ENCODE results near the gene DCAF15.
"Not testable (repeated sequence)": the region's sequence is repeated elsewhere in the genome, so short reads cannot be mapped to it uniquely, and the experiment has no call there.

Gene DCAF15

GRCh38 chr19:13917888-13918406 is 34.4 kb upstream of the DCAF15 start:
- no peak overlapping the region for H3K27ac ChIP-seq (ENCODE audit: low read depth, low read length)
- H3K4me3 ChIP-seq (ENCODE audit: low read depth, low read length) = no peak overlapping the region
- no peaks in the 10 kb centered on the region for H3K27me3 ChIP-seq (ENCODE audit: control insufficient read depth, insufficient read depth, low read length)
- peaks cover 7% of the 10 kb centered on the region for H3K9me3 ChIP-seq (ENCODE audit: control insufficient read depth, insufficient read depth, low read depth, low read length)
- H3K36me3 ChIP-seq (ENCODE audit: control insufficient read depth, insufficient read depth, low read length) = peaks cover 76% of the 10 kb centered on the region
- H3K4me1 ChIP-seq (ENCODE audit: control insufficient read depth, insufficient read depth, low read length) = no peaks in the 10 kb centered on the region
- no peak overlapping the region for H3K9ac ChIP-seq (ENCODE audit: low read length)

- H3K9me3 ChIP-seq (ENCODE audit: control insufficient read depth, insufficient read depth, low read depth, low read length) = peaks cover 7% of the 10 kb centered on the region
- H3K27me3 ChIP-seq (ENCODE audit: control insufficient read depth, insufficient read depth, low read length) = no peaks in the 10 kb centered on the region
- no peak overlapping the region for H3K9ac ChIP-seq (ENCODE audit: low read length)
- no peak overlapping the region for H3K4me3 ChIP-seq (ENCODE audit: low read depth, low read length)
- no peak overlapping the region for H3K27ac ChIP-seq (ENCODE audit: low read depth, low read length)
- H3K4me1 ChIP-seq (ENCODE audit: control insufficient read depth, insufficient read depth, low read length) = no peaks in the 10 kb centered on the region
- H3K36me3 ChIP-seq (ENCODE audit: control insufficient read depth, insufficient read depth, low read length) = peaks cover 76% of the 10 kb centered on the region
These were observed 33.4 kb upstream of the DCAF15 start for GRCh38 chr19:13918726-13919411.

GRCh38 chr19:13920524-13920923 is 31.8 kb upstream of the DCAF15 start:
- Histone ChIP-seq H3K27ac (ENCODE audit: low read depth, low read length) (no peak overlapping the region), H3K36me3 (ENCODE audit: control insufficient read depth, insufficient read depth, low read length) (peaks cover 74% of the 10 kb centered on the region), H3K4me3 (ENCODE audit: low read depth, low read length) (no peak overlapping the region), H3K4me1 (ENCODE audit: control insufficient read depth, insufficient read depth, low read length) (no peaks in the 10 kb centered on the region), H3K27me3 (ENCODE audit: control insufficient read depth, insufficient read depth, low read length) (no peaks in the 10 kb centered on the region), H3K9me3 (ENCODE audit: control insufficient read depth, insufficient read depth, low read depth, low read length) (peaks cover 7% of the 10 kb centered on the region), H3K9ac (ENCODE audit: low read length) (no peak overlapping the region)

- peaks cover 70% of the 10 kb centered on the region for H3K36me3 ChIP-seq (ENCODE audit: control insufficient read depth, insufficient read depth, low read length)
These were observed 31.2 kb upstream of the DCAF15 start for GRCh38 chr19:13920940-13921747.

GRCh38 chr19:13922118-13922517 is 30.2 kb upstream of the DCAF15 start:
- not testable (repeated sequence) for H3K9me3 ChIP-seq (ENCODE audit: control insufficient read depth, insufficient read depth, low read depth, low read length)

More at GRCh38 chr19:13920940-13921747, 31.2 kb upstream of the DCAF15 start:
- no peak overlapping the region for H3K9ac ChIP-seq (ENCODE audit: low read length)
- no peaks in the 10 kb centered on the region for H3K4me1 ChIP-seq (ENCODE audit: control insufficient read depth, insufficient read depth, low read length)
- no peak overlapping the region for H3K4me3 ChIP-seq (ENCODE audit: low read depth, low read length)
- peaks cover 7% of the 10 kb centered on the region for H3K9me3 ChIP-seq (ENCODE audit: control insufficient read depth, insufficient read depth, low read depth, low read length)
- H3K27ac ChIP-seq (ENCODE audit: low read depth, low read length) = no peak overlapping the region
- H3K27me3 ChIP-seq (ENCODE audit: control insufficient read depth, insufficient read depth, low read length) = no peaks in the 10 kb centered on the region

GRCh38 chr19:13923194-13923987 is 28.9 kb upstream of the DCAF15 start:
- Histone ChIP-seq H3K9me3 (ENCODE audit: control insufficient read depth, insufficient read depth, low read depth, low read length) (peaks cover 7% of the 10 kb centered on the region), H3K9ac (ENCODE audit: low read length) (no peak overlapping the region), H3K36me3 (ENCODE audit: control insufficient read depth, insufficient read depth, low read length) (peaks cover 80% of the 10 kb centered on the region), H3K27ac (ENCODE audit: low read depth, low read length) (no peak overlapping the region), H3K4me3 (ENCODE audit: low read depth, low read length) (no peak overlapping the region), H3K4me1 (ENCODE audit: control insufficient read depth, insufficient read depth, low read length) (no peaks in the 10 kb centered on the region), H3K27me3 (ENCODE audit: control insufficient read depth, insufficient read depth, low read length) (no peaks in the 10 kb centered on the region)

More at GRCh38 chr19:13922118-13922517, 30.2 kb upstream of the DCAF15 start:
- H3K36me3 ChIP-seq (ENCODE audit: control insufficient read depth, insufficient read depth, low read length) = peaks cover 76% of the 10 kb centered on the region
- H3K27me3 ChIP-seq (ENCODE audit: control insufficient read depth, insufficient read depth, low read length); H3K9ac ChIP-seq (ENCODE audit: low read length); H3K4me1 ChIP-seq (ENCODE audit: control insufficient read depth, insufficient read depth, low read length); H3K4me3 ChIP-seq (ENCODE audit: low read depth, low read length); H3K27ac ChIP-seq (ENCODE audit: low read depth, low read length): not testable (repeated sequence)

GRCh38 chr19:13926010-13926409 is 26.3 kb upstream of the DCAF15 start:
- peaks cover 66% of the 10 kb centered on the region for H3K36me3 ChIP-seq (ENCODE audit: control insufficient read depth, insufficient read depth, low read length)
- no peak overlapping the region for H3K9ac ChIP-seq (ENCODE audit: low read length)

GRCh38 chr19:13926715-13927114 is 25.6 kb upstream of the DCAF15 start:
- Histone ChIP-seq H3K27me3 (ENCODE audit: control insufficient read depth, insufficient read depth, low read length) (no peaks in the 10 kb centered on the region), H3K9me3 (ENCODE audit: control insufficient read depth, insufficient read depth, low read depth, low read length) (no peaks in the 10 kb centered on the region), H3K9ac (ENCODE audit: low read length) (no peak overlapping the region), H3K27ac (ENCODE audit: low read depth, low read length) (no peak overlapping the region), H3K36me3 (ENCODE audit: control insufficient read depth, insufficient read depth, low read length) (peaks cover 64% of the 10 kb centered on the region), H3K4me1 (ENCODE audit: control insufficient read depth, insufficient read depth, low read length) (no peaks in the 10 kb centered on the region), H3K4me3 (ENCODE audit: low read depth, low read length) (no peak overlapping the region)

More at GRCh38 chr19:13926010-13926409, 26.3 kb upstream of the DCAF15 start:
- Histone ChIP-seq H3K27ac (ENCODE audit: low read depth, low read length) (no peak overlapping the region), H3K4me3 (ENCODE audit: low read depth, low read length) (no peak overlapping the region), H3K27me3 (ENCODE audit: control insufficient read depth, insufficient read depth, low read length) (no peaks in the 10 kb centered on the region), H3K4me1 (ENCODE audit: control insufficient read depth, insufficient read depth, low read length) (no peaks in the 10 kb centered on the region), H3K9me3 (ENCODE audit: control insufficient read depth, insufficient read depth, low read depth, low read length) (peaks cover 2% of the 10 kb centered on the region; the same call in 1 of the 2 replicates)

- no peak overlapping the region for H3K4me3 ChIP-seq (ENCODE audit: low read depth, low read length)
- peaks cover 45% of the 10 kb centered on the region for H3K36me3 ChIP-seq (ENCODE audit: control insufficient read depth, insufficient read depth, low read length)
- H3K9me3 ChIP-seq (ENCODE audit: control insufficient read depth, insufficient read depth, low read depth, low read length) = no peaks in the 10 kb centered on the region
- no peak overlapping the region for H3K27ac ChIP-seq (ENCODE audit: low read depth, low read length)
- H3K9ac ChIP-seq (ENCODE audit: low read length) = no peak overlapping the region
- no peaks in the 10 kb centered on the region for H3K27me3 ChIP-seq (ENCODE audit: control insufficient read depth, insufficient read depth, low read length)
- peaks cover under 1% of the 10 kb centered on the region; the same call in 1 of the 2 replicates for H3K4me1 ChIP-seq (ENCODE audit: control insufficient read depth, insufficient read depth, low read length)
These were observed 23.0 kb upstream of the DCAF15 start for GRCh38 chr19:13929340-13929739.

GRCh38 chr19:13929956-13930355 is 22.4 kb upstream of the DCAF15 start:
- Histone ChIP-seq H3K9me3 (ENCODE audit: control insufficient read depth, insufficient read depth, low read depth, low read length) (no peaks in the 10 kb centered on the region), H3K9ac (ENCODE audit: low read length) (no peak overlapping the region), H3K27me3 (ENCODE audit: control insufficient read depth, insufficient read depth, low read length) (no peaks in the 10 kb centered on the region), H3K36me3 (ENCODE audit: control insufficient read depth, insufficient read depth, low read length) (peaks cover 41% of the 10 kb centered on the region), H3K27ac (ENCODE audit: low read depth, low read length) (no peak overlapping the region), H3K4me3 (ENCODE audit: low read depth, low read length) (no peak overlapping the region), H3K4me1 (ENCODE audit: control insufficient read depth, insufficient read depth, low read length) (peaks cover 4% of the 10 kb centered on the region; the same call in 1 of the 2 replicates)
